ENCODE results near the gene ZNF391. TPM values are rescaled to one million over a fixed set of nuclear protein-coding genes. Genes with fewer than 3 reads are reported as not detected.

ZNF391 gene
- total and polyA plus RNA-seq, 3 donors from 2014 or later = 11.8 to 13.1 (median 12.5) TPM

DNA sequence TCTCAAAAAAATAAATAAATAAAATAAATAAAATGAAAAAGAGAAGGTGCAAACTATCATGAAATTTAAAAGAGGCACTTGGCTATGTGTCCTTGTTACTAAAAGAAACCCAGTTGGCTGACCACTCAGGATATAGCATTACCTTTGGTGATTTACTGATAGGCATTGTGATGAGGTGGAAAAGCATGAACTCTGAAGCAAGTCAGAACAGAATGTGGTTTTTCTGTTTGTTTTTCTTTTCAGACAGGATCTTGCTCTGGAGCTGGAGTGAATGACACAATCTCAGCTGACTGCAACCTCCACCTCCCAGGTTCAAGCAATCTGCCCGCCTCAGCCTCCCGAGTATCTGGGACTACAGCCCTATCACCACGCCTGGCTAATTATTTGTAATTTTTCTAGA is 52.4 kb downstream of the ZNF391 start:
- Histone ChIP-seq H3K4me1 (no peaks in the 10 kb centered on the region), H3K27me3 (no peaks in the 10 kb centered on the region), H3K4me3 (no peak overlapping the region), H3K36me3 (ENCODE audit: low read depth, missing control alignments) (no peaks in the 10 kb centered on the region), H3K9me3 (no peaks in the 10 kb centered on the region), H3K27ac (no peak overlapping the region)
- WGBS, 2 donors = 79 to 88% methylated on average over 3 of the region's 3 CpGs
- intact Hi-C loops (cut with DNase I; ENCODE audit: low total_unique reads) = no loop called here
- TF ChIP-seq POLR2A (IDR thresholded peaks at IDR 0.05) = no peak
- TF ChIP-seq, protein P1, sequence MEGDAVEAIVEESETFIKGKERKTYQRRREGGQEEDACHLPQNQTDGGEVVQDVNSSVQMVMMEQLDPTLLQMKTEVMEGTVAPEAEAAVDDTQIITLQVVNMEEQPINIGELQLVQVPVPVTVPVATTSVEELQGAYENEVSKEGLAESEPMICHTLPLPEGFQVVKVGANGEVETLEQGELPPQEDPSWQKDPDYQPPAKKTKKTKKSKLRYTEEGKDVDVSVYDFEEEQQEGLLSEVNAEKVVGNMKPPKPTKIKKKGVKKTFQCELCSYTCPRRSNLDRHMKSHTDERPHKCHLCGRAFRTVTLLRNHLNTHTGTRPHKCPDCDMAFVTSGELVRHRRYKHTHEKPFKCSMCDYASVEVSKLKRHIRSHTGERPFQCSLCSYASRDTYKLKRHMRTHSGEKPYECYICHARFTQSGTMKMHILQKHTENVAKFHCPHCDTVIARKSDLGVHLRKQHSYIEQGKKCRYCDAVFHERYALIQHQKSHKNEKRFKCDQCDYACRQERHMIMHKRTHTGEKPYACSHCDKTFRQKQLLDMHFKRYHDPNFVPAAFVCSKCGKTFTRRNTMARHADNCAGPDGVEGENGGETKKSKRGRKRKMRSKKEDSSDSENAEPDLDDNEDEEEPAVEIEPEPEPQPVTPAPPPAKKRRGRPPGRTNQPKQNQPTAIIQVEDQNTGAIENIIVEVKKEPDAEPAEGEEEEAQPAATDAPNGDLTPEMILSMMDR (IDR thresholded peaks at IDR 0.05) = no peak
- no peak for DNase-seq

GRCh38 chr6:27442932-27443331 is 54.4 kb downstream of the ZNF391 start:
- no peak for DNase-seq
- Histone ChIP-seq H3K4me3 (no peak overlapping the region), H3K4me1 (no peaks in the 10 kb centered on the region), H3K27me3 (no peaks in the 10 kb centered on the region), H3K36me3 (ENCODE audit: low read depth, missing control alignments) (no peaks in the 10 kb centered on the region), H3K9me3 (no peaks in the 10 kb centered on the region), H3K27ac (no peak overlapping the region)
- no peak for TF ChIP-seq POLR2A (IDR thresholded peaks at IDR 0.05)
- TF ChIP-seq, protein P1 (IDR thresholded peaks at IDR 0.05) = no peak
- intact Hi-C loops (cut with DNase I; ENCODE audit: low total_unique reads) = no loop called here
- 65 to 74% methylated on average over 1 of the region's 1 CpG for WGBS, 2 donors

DNA sequence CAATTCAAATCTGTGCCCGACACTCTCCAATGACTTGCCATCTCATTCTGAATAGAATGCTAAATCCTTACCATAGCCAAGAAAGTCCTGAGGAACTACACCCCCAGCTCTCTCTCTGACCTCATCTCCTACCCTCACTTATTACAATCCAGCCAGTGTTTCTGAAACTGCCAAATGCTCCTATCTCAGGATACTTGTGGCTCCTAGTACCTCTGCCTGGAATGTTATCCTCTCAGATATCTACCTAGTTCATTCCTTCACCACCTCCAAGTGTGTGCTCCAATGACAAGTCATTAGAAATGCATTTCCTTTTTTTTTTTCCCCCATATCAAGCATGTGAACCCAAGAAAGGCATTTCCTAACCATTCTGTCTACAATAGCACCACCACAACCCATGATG is 59.9 kb downstream of the ZNF391 start:
- Histone ChIP-seq H3K27ac (no peak overlapping the region), H3K4me3 (no peak overlapping the region), H3K36me3 (ENCODE audit: low read depth, missing control alignments) (no peaks in the 10 kb centered on the region), H3K4me1 (no peaks in the 10 kb centered on the region), H3K9me3 (no peaks in the 10 kb centered on the region), H3K27me3 (no peaks in the 10 kb centered on the region)
- no peak for TF ChIP-seq POLR2A (IDR thresholded peaks at IDR 0.05)
- TF ChIP-seq, protein P1 (IDR thresholded peaks at IDR 0.05) = no peak
- WGBS, 2 donors = 94 to 98% methylated on average over 1 of the region's 1 CpG
- DNase-seq = no peak
- intact Hi-C loops (cut with DNase I; ENCODE audit: low total_unique reads) = no loop called here

GRCh38 chr6:27451660-27452390 is 63.3 kb downstream of the ZNF391 start:
- intact Hi-C loops (cut with DNase I; ENCODE audit: low total_unique reads) = no loop called here
- DNase-seq = no peak
- Histone ChIP-seq H3K9me3 (no peaks in the 10 kb centered on the region), H3K4me1 (no peaks in the 10 kb centered on the region), H3K4me3 (no peak overlapping the region), H3K27me3 (no peaks in the 10 kb centered on the region), H3K27ac (no peak overlapping the region), H3K36me3 (ENCODE audit: low read depth, missing control alignments) (no peaks in the 10 kb centered on the region)
- TF ChIP-seq POLR2A (IDR thresholded peaks at IDR 0.05) = no peak
- TF ChIP-seq, protein P1 (IDR thresholded peaks at IDR 0.05) = no peak
- WGBS, 2 donors = 97 to 98% methylated on average over 9 of the region's 9 CpGs

GRCh38 chr6:27452496-27452897 is 63.9 kb downstream of the ZNF391 start:
- WGBS, 2 donors = 97 to 99% methylated on average over 3 of the region's 3 CpGs
- Histone ChIP-seq H3K4me1 (no peaks in the 10 kb centered on the region), H3K4me3 (no peak overlapping the region), H3K36me3 (ENCODE audit: low read depth, missing control alignments) (no peaks in the 10 kb centered on the region), H3K27me3 (no peaks in the 10 kb centered on the region), H3K27ac (no peak overlapping the region), H3K9me3 (no peaks in the 10 kb centered on the region)
- no peak for DNase-seq
- TF ChIP-seq, protein P1 (IDR thresholded peaks at IDR 0.05) = no peak
- no peak for TF ChIP-seq POLR2A (IDR thresholded peaks at IDR 0.05)
- intact Hi-C loops (cut with DNase I; ENCODE audit: low total_unique reads) = no loop called here
